Upper lobe of left lung (tissue), 4 donors: Measurements from ENCODE around the gene STAC3.

Experiments used
- CTCF ChIP-seq, 6 experiments: fragments of 450-650 bp in 4 of 6; fragments of 200-600 bp in 2 of 6; sonication (generic) in 2 of 6; IDR thresholded peaks; one replicate each; pipeline ENCODE4 v1.5.1; 2016 to 2019; ENCODE audit warnings: antibody characterized with exemption in 6 of 6
- POLR2A ChIP-seq, 4 donors: fragments of 450-650 bp; IDR thresholded peaks; one replicate each; pipeline ENCODE4 v1.5.1; 2016 to 2017; ENCODE audit warnings: antibody characterized with exemption in 4 of 4, mild to moderate bottlenecking in 2 of 4

GRCh38 chr12:57211791-57212700 lies 38.9 kb downstream of the STAC3 start:
- TF ChIP-seq CTCF (IDR thresholded peaks at IDR 0.05) (no peak), POLR2A (IDR thresholded peaks at IDR 0.05) (no peak)
